Mesodermal cell (in vitro differentiated cells): ENCODE results near the gene TCERG1L.

ENCODE experiments used
- H3K27ac ChIP-seq: 2 replicates; pipeline ENCODE4 v1.7.0; 2013; ENCODE audit warnings: mild to moderate bottlenecking, low read depth, low read length, moderate library complexity; ENCODE audit not compliant: severe bottlenecking
- H3K36me3 ChIP-seq: 2 replicates; pipeline ENCODE4 v1.7.1; 2013; ENCODE audit warnings: mild to moderate bottlenecking, low read length, moderate library complexity; ENCODE audit not compliant: control insufficient read depth, insufficient read depth
- H3K4me1 ChIP-seq: one replicate; pipeline ENCODE4 v1.7.1; 2013; ENCODE audit warnings: mild to moderate bottlenecking, low read length; ENCODE audit not compliant: insufficient read depth, control insufficient read depth, poor library complexity, severe bottlenecking
- H3K4me3 ChIP-seq: 2 replicates; pipeline ENCODE4 v1.7.0; 2013; ENCODE audit warnings: low read length, control low read depth, mild to moderate bottlenecking; ENCODE audit not compliant: insufficient read depth, poor library complexity, severe bottlenecking; ENCODE audit errors: extremely low read depth
- H3K9me3 ChIP-seq: 2 replicates; pipeline ENCODE4 v1.7.1; 2013; ENCODE audit warnings: mild to moderate bottlenecking, low read length, moderate library complexity; ENCODE audit not compliant: control insufficient read depth
- WGBS, 2 experiments: methylation state at CpG; one replicate each; pipeline ENCODE4 v1.1.5; 2013; ENCODE audit warnings: missing lambda C conversion rate in 2 of 2; ENCODE audit not compliant: insufficient coverage in 2 of 2; 5-methylcytosine and 5-hydroxymethylcytosine counted together

Gene TCERG1L

DNA sequence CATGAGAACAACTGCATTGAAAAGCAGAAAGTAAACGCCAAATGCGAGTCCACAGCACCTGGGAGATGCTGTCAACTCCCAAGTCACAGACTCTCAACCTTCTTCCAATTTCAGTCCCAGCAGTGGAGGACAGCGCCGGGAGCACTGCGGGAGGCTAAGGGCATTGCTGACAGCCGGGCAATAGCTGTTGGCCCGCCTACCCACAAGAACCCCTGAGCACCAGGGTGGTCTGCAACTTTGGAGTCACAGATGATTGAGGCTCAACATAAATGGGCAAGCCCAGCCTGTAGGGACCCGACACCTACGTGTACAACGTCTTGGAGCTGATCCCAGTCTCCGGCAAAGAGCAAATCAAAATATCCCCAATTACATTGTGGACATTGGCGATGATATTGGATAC, 262.9 kb downstream of the TCERG1L start:
- peaks cover 20% of the 10 kb centered on the region for H3K9me3 ChIP-seq
- no peak overlapping the region for H3K4me3 ChIP-seq
- WGBS, 2 experiments = 20 to 26% methylated on average over 3 to 7 of the region's 12 CpGs
- H3K36me3 ChIP-seq = no peaks in the 10 kb centered on the region
- no peak overlapping the region for H3K27ac ChIP-seq
- no peaks in the 10 kb centered on the region for H3K4me1 ChIP-seq

DNA sequence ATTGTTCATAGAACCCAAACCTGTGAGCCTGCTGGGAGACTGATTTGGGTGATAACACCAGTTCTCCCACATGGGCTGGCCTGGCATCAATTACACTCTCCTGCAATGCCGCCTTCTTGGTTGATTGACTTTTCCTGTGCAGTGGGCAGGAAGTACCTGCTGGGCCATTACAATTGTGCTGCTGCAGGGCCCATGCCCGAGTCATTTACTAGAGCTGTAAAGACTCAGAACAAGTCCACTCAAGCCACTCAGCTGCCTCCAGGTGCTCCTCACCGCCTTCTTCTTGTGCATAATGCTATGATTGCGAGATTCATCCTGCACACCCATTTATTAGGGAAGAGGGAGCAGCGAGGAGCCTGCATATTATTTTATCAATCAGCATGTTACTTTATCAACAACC, 264.0 kb downstream of the TCERG1L start:
- H3K4me3 ChIP-seq = no peak overlapping the region
- 63 to 66% methylated on average over 3 to 4 of the region's 5 CpGs for WGBS, 2 experiments
- H3K27ac ChIP-seq = no peak overlapping the region
- H3K4me1 ChIP-seq = no peaks in the 10 kb centered on the region
- no peaks in the 10 kb centered on the region for H3K36me3 ChIP-seq
- H3K9me3 ChIP-seq = peaks cover 20% of the 10 kb centered on the region

DNA sequence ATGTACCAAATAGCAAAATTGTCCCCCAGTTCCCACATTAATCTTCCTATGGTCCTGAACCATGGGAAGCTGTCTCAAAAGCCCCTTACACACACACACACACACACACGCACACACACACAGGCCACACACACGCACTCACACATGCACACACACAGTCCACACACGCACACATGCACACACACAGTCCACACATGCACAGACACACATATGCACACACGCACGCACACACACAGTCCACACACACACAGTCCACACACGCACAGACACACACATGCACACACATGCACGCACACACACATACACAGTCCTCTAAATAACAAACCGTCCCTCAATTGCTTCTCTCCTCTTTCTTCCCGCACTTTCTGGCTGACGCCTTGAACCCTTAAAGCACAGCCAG, 265.3 kb downstream of the TCERG1L start:
- H3K9me3 ChIP-seq = peaks cover 15% of the 10 kb centered on the region
- WGBS, 2 experiments = 82 to 93% methylated on average over 3 to 8 of the region's 10 CpGs
- H3K4me3 ChIP-seq = no peak overlapping the region
- no peaks in the 10 kb centered on the region for H3K36me3 ChIP-seq
- H3K27ac ChIP-seq = no peak overlapping the region
- H3K4me1 ChIP-seq = no peaks in the 10 kb centered on the region

DNA sequence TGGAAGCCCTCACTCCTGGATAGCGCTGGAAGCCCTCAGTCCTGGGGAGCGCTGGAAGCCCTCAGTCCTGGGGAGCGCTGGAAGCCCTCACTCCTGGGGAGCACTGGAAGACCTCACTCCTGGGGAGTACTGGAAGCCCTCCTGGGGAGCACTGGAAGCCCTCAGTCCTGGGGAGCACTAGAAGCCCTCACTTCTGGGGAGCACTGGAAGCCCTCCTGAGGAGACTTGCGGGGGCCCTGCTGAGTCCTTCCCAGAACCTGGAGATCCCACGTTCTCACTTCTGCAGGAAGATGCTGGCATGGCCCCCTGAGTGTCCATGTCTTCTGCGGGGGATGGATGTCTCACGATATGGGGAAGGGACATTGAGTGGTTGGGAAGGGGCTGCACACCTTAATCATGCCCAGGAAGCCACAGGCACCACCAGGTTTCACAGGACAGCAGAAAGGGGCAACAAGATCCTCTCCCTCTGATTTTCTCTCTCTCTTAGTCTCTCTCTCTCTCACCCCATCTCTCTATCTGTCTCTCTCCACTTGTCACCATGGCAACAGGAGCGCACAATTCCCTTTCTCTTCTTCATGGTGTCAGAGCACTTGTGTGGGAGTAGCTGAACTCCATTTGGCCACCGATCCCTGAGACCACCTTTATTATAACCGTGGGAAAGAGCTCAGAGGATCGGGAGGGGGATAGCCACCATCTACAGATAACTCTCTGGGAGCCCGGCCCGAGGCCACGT, 267.0 kb downstream of the TCERG1L start:
- H3K4me3 ChIP-seq = no peak overlapping the region
- H3K4me1 ChIP-seq = no peaks in the 10 kb centered on the region
- H3K36me3 ChIP-seq = no peaks in the 10 kb centered on the region
- H3K9me3 ChIP-seq = peaks cover 11% of the 10 kb centered on the region
- WGBS, 2 experiments = 75 to 87% methylated on average over 11 to 12 of the region's 14 CpGs
- no peak overlapping the region for H3K27ac ChIP-seq

DNA sequence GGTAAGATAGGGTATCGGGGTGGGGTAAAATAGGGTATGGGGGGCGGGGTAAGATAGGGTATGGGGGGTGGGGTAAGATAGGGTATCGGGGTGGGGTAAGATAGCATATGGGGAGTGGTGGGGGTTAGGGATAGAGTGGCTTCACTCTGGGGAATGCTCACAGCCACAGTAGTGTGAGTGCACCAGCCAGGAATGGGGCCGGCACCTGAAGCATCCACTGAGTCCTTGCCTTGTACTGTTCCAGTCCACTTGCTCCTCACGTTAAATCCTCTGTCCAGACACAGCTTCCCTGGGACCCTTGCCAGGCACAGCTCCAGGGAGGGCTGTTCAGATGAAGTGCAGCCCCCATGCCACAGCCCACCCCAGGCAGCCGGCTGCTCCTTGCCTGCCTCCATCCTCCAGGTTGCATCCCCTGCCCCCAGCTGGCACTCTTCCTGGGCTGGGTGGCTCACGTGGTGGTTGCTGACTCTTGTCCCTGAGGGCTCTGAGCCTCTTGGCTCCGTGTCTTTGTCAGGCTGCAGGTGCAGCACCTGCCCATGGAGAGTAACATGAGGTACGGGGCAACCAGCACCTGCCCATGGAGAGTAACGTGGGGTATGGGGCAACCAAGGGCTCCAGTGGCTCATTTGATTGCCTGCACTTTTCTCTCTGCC, 268.4 kb downstream of the TCERG1L start:
- H3K27ac ChIP-seq = no peak overlapping the region
- no peaks in the 10 kb centered on the region for H3K36me3 ChIP-seq
- peaks cover 11% of the 10 kb centered on the region for H3K9me3 ChIP-seq
- WGBS, 2 experiments = 82 to 86% methylated on average over 6 of the region's 10 CpGs
- H3K4me3 ChIP-seq = no peak overlapping the region
- H3K4me1 ChIP-seq = no peaks in the 10 kb centered on the region
